Stimulated activated effector memory CD8-positive, alpha-beta T cell treated with anti-CD3 and anti-CD28 coated beads, Interleukin-12 subunit alpha, Interleukin-12 subunit beta, amount 100 ng/mL, for 72 hours (primary cell): Measurements from ENCODE around the gene MX1.

Experiments used
- ATAC-seq: fragments of 150-1000 bp; cut with Tn5 transposase; 2 replicates; pipeline ENCODE4 v1.10.0; 2021
- DNase-seq, 2 donors: peaks; one replicate each; pipeline ENCODE4 v3.0.0; 2021 to 2022; ENCODE audit warnings: low spot score in 2 of 2
- H3K27ac Mint-ChIP-seq: one replicate; pipeline ENCODE4 v1.8.0; 2022; ENCODE audit warnings: mild to moderate bottlenecking, mixed read lengths
- H3K36me3 Mint-ChIP-seq: one replicate; pipeline ENCODE4 v1.8.0; 2022; ENCODE audit warnings: mild to moderate bottlenecking, mixed read lengths
- H3K4me1 Mint-ChIP-seq: one replicate; pipeline ENCODE4 v1.8.0; 2022; ENCODE audit warnings: mixed read lengths
- H3K4me3 Mint-ChIP-seq: one replicate; pipeline ENCODE4 v1.8.0; 2022; ENCODE audit warnings: mild to moderate bottlenecking, mixed read lengths
- H3K9me3 Mint-ChIP-seq: one replicate; pipeline ENCODE4 v1.8.0; 2022; ENCODE audit warnings: mixed read lengths

MX1 gene

GRCh38 chr21:41480086-41480690, 54.1 kb downstream of the MX1 start:
- H3K4me3 Mint-ChIP-seq: no peak overlapping the region
- peaks cover 17% of the 10 kb centered on the region for H3K4me1 Mint-ChIP-seq
- no peak for DNase-seq
- no peak overlapping the region for H3K27ac Mint-ChIP-seq
- H3K9me3 Mint-ChIP-seq: no peaks in the 10 kb centered on the region
- no peak for ATAC-seq
- H3K36me3 Mint-ChIP-seq: no peaks in the 10 kb centered on the region

- Mint-ChIP-seq H3K36me3 (no peaks in the 10 kb centered on the region), H3K4me3 (no peak overlapping the region), H3K9me3 (no peaks in the 10 kb centered on the region), H3K27ac (no peak overlapping the region), H3K4me1 (peaks cover 17% of the 10 kb centered on the region)
- DNase-seq (no peak), ATAC-seq (no peak)
Observed at GRCh38 chr21:41481191-41481590, 55.2 kb downstream of the MX1 start.

DNA sequence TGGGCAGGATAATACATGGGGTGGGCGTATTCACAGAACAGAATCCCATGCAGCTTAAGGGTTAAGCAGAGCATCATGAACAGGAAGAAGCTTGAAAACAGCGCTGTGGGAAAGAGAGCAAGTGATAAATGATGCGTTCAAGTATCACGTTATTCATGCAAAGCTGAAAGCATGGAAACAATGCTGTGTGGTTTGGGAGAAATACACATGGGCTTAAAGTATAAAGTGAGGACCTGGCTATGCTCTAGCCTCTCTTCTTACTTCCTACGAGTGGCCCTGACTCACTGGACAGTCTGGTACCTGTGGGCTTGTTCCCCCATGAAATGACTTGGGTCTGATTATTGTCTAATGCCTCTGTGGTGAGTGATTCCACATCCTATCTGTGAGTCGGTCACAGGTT, 56.3 kb downstream of the MX1 start:
- no peaks in the 10 kb centered on the region for H3K9me3 Mint-ChIP-seq
- H3K4me3 Mint-ChIP-seq: no peak overlapping the region
- ATAC-seq (no peak), DNase-seq (no peak)
- no peak overlapping the region for H3K27ac Mint-ChIP-seq
- H3K4me1 Mint-ChIP-seq: peaks cover 16% of the 10 kb centered on the region
- H3K36me3 Mint-ChIP-seq: no peaks in the 10 kb centered on the region

DNA sequence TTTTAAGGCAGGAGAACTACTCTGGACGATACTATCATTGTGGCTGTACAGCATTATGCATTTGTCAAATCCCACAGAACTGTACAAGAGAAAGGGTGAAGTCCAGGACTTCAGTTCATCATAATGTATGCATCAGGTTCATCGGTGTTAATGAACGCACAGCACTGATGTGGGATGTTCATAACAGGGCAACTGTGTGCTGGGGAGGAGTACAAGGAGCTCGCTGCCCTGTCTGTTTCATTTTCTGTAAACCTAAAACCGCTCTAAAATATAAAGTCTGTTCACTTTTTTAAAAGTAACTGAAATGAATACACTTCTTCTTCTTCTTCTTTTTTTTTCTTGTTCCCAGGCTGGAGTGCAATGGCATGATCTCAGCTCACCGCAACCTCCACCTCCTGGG, 56.9 kb downstream of the MX1 start:
- DNase-seq: no peak
- no peaks in the 10 kb centered on the region for H3K9me3 Mint-ChIP-seq
- no peaks in the 10 kb centered on the region for H3K36me3 Mint-ChIP-seq
- no peak overlapping the region for H3K27ac Mint-ChIP-seq
- peaks cover 10% of the 10 kb centered on the region for H3K4me1 Mint-ChIP-seq
- peak; percentile 46 for ATAC-seq
- no peak overlapping the region for H3K4me3 Mint-ChIP-seq

GRCh38 chr21:41483415-41483814, 57.4 kb downstream of the MX1 start:
- no peak overlapping the region for H3K27ac Mint-ChIP-seq
- H3K4me3 Mint-ChIP-seq: no peak overlapping the region
- no peaks in the 10 kb centered on the region for H3K36me3 Mint-ChIP-seq
- H3K4me1 Mint-ChIP-seq: peaks cover 7% of the 10 kb centered on the region
- peak; percentile 29 for ATAC-seq
- DNase-seq: no peak
- no peaks in the 10 kb centered on the region for H3K9me3 Mint-ChIP-seq

GRCh38 chr21:41483973-41484372, 57.9 kb downstream of the MX1 start:
- H3K36me3 Mint-ChIP-seq: no peaks in the 10 kb centered on the region
- ATAC-seq (peak; percentile 54), DNase-seq (no peak)
- no peak overlapping the region for H3K27ac Mint-ChIP-seq
- peaks cover 4% of the 10 kb centered on the region for H3K4me1 Mint-ChIP-seq
- H3K4me3 Mint-ChIP-seq: no peak overlapping the region
- no peaks in the 10 kb centered on the region for H3K9me3 Mint-ChIP-seq

DNA sequence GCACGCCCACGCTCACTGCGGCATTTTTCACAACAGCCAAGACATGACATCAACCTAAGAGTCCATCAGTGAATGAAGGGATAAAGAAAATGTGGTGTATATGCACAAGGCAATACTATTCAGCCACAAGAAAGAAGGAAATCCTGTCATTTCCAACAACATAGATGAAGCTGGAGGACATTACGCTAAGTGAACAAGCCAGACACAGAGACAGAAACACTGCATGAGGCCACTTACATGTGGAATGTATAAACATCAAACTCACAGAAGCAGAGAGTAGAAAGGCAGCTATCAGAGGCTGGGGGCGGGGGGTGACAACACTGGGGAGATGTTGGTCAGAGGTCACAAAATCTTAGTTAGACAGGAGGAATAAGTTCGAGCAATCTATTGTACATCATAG, 61.0 kb downstream of the MX1 start:
- ATAC-seq (no peak), DNase-seq (no peak)
- H3K36me3 Mint-ChIP-seq: no peaks in the 10 kb centered on the region
- no peaks in the 10 kb centered on the region for H3K9me3 Mint-ChIP-seq
- peaks cover 4% of the 10 kb centered on the region for H3K4me1 Mint-ChIP-seq
- no peak overlapping the region for H3K27ac Mint-ChIP-seq
- H3K4me3 Mint-ChIP-seq: no peak overlapping the region

DNA sequence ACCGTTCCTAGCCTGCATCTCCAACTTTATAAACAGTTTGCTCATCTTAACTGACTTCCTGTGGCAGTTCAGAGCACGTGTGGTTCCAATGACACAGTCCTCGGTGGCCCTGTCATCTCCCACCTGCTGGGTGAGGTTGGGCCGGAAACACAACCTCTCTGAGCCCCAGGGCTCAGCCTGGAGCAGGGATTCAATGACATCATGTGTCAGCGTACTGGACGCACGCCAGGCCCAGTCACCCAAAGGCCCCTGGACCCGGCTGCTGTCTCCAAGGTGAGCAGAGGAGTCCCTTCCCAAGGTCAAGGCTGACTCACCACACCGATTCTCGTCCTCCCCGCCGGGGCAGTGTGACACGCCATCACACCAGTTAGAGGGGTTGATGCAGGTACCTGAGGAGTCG, 62.0 kb downstream of the MX1 start:
- DNase-seq: no peak

GRCh38 chr21:41489329-41489728, 63.3 kb downstream of the MX1 start:
- H3K36me3 Mint-ChIP-seq: no peaks in the 10 kb centered on the region
- DNase-seq (no peak), ATAC-seq (no peak)
- no peaks in the 10 kb centered on the region for H3K4me1 Mint-ChIP-seq
- H3K9me3 Mint-ChIP-seq: no peaks in the 10 kb centered on the region
- no peak overlapping the region for H3K4me3 Mint-ChIP-seq
- H3K27ac Mint-ChIP-seq: no peak overlapping the region

More for the DNA sequence above, 62.0 kb downstream of the MX1 start:
- Mint-ChIP-seq H3K4me1 (no peaks in the 10 kb centered on the region), H3K36me3 (no peaks in the 10 kb centered on the region), H3K27ac (no peak overlapping the region), H3K9me3 (no peaks in the 10 kb centered on the region), H3K4me3 (no peak overlapping the region)
- ATAC-seq: no peak

GRCh38 chr21:41490330-41490729, 64.3 kb downstream of the MX1 start:
- DNase-seq: no peak
- no peaks in the 10 kb centered on the region for H3K36me3 Mint-ChIP-seq
- no peaks in the 10 kb centered on the region for H3K9me3 Mint-ChIP-seq
- H3K4me3 Mint-ChIP-seq: no peak overlapping the region
- ATAC-seq: no peak
- no peaks in the 10 kb centered on the region for H3K4me1 Mint-ChIP-seq
- H3K27ac Mint-ChIP-seq: no peak overlapping the region

DNA sequence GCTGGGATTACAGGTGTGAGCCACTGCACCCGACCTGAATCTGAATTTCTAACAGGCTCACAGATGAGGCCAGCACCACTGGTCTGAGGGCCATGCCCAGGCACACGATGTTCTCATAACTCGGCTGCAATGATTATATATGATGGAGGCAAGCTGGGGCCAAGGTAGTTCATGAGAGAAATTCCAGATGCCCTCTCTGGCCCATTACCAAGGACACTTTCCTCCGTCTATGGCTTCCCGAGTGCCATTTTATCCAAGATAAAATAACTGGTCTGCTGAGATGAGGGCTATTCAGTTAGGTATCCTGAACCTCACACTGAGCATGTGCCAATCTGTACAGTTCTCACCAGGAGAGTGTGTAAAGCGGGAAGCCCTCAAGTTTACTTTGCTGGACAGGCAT, 65.4 kb downstream of the MX1 start:
- DNase-seq (no peak), ATAC-seq (no peak)
- Mint-ChIP-seq H3K36me3 (no peaks in the 10 kb centered on the region), H3K4me3 (no peak overlapping the region), H3K4me1 (no peaks in the 10 kb centered on the region), H3K9me3 (no peaks in the 10 kb centered on the region), H3K27ac (no peak overlapping the region)

DNA sequence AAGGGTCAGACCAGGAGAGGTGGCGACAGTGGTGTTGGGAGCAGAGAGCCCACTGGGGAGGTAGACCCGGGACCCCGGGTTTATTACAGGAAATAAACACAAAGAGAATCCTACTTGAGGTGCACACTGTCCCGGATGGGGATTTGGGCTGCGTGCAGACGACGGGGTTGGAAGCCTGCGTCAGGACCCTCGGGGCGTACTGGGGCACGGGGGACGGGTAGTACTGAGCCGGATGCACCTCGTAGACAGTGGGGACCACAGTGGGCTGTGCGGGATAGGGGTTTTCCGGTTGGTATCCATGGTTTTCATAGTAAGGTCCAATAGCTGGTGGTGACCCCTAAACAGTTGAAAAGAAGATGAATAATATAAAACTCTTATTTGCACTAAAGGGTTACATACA, 68.2 kb downstream of the MX1 start:
- Mint-ChIP-seq H3K36me3 (no peaks in the 10 kb centered on the region), H3K4me3 (no peak overlapping the region), H3K27ac (peak overlapping the region; percentile 0), H3K9me3 (no peaks in the 10 kb centered on the region), H3K4me1 (no peaks in the 10 kb centered on the region)
- DNase-seq: no peak
- ATAC-seq: no peak

DNA sequence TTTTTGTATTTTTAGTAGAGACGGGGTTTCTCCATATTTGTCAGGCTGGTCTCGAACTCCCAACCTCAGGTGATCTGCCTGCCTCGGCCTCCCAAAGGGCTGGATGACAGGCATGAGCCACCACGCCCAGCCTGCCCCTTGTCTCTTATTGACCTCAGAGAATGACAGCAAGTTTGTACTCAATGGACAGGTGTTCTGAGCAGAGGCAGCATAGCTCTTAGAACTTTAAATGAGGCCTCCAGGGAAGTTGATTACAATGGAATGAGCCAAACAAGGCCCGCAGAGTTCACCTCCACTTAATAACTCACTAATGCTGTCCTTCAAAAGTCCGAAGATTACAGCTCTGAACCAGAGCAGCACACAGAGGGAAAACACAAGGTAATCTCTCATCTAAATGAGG, 71.0 kb downstream of the MX1 start:
- Mint-ChIP-seq H3K27ac (no peak overlapping the region), H3K36me3 (no peaks in the 10 kb centered on the region), H3K4me1 (no peaks in the 10 kb centered on the region), H3K9me3 (no peaks in the 10 kb centered on the region), H3K4me3 (no peak overlapping the region)
- DNase-seq: no peak
- no peak for ATAC-seq

- H3K36me3 Mint-ChIP-seq: no peaks in the 10 kb centered on the region
- ATAC-seq (no peak), DNase-seq (no peak)
- no peaks in the 10 kb centered on the region for H3K9me3 Mint-ChIP-seq
- no peaks in the 10 kb centered on the region for H3K4me1 Mint-ChIP-seq
- H3K4me3 Mint-ChIP-seq: no peak overlapping the region
- no peak overlapping the region for H3K27ac Mint-ChIP-seq
Observed at GRCh38 chr21:41497788-41498187, 71.7 kb downstream of the MX1 start.

- H3K36me3 Mint-ChIP-seq: no peaks in the 10 kb centered on the region
- H3K4me3 Mint-ChIP-seq: no peak overlapping the region
- no peak for DNase-seq
- no peak for ATAC-seq
- no peaks in the 10 kb centered on the region for H3K9me3 Mint-ChIP-seq
- peaks cover 7% of the 10 kb centered on the region for H3K4me1 Mint-ChIP-seq
- H3K27ac Mint-ChIP-seq: no peak overlapping the region
Observed at GRCh38 chr21:41499920-41500319, 73.9 kb downstream of the MX1 start.

DNA sequence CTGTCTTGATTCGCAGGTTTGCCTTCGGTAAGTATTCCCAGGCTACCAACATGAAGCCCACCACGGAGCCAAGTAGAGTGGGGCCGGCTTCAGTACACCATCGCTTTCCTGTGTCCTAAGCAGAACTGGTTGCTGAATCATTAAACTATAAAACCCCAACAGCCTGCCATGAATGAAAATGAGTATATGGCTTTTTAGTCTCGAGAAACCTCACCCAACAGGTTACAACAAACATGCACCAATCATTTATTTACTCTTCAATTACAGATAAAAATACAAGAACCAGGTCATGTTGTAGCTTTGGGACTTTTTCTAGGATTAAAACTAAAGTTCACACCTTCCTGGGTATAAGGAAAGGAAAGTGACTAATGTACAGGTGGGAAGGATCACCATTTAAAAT, 74.3 kb downstream of the MX1 start:
- Mint-ChIP-seq H3K27ac (no peak overlapping the region), H3K4me3 (no peak overlapping the region), H3K36me3 (no peaks in the 10 kb centered on the region), H3K4me1 (peaks cover 7% of the 10 kb centered on the region), H3K9me3 (no peaks in the 10 kb centered on the region)
- no peak for ATAC-seq
- no peak for DNase-seq

DNA sequence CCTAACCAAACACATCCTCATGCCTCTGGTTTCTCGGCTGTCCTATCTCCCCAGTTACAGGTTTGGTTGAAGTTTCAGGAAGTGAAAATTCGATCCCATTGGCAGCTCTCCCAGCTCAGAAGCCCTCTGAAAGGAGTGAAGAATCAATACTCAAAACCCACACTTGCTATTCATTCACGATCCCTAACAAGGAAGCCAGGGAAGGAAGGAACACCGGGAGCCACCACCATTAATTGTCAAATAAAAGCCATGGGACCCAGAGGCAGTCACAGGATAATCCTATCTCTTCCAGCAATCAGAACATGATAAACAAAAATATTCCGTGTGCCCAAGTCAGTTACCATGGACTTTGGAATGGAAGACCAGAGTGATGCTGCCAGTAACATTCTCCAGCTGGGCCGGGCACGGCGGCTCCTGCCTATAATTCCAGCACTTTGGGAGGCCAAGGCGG, 74.9 kb downstream of the MX1 start:
- DNase-seq (no peak), ATAC-seq (no peak)
- Mint-ChIP-seq H3K4me3 (no peak overlapping the region), H3K9me3 (no peaks in the 10 kb centered on the region), H3K27ac (no peak overlapping the region), H3K4me1 (peaks cover 7% of the 10 kb centered on the region), H3K36me3 (no peaks in the 10 kb centered on the region)
